ENCODE results near the gene YPEL5. TPM values are rescaled to one million over a fixed set of nuclear protein-coding genes. Genes with fewer than 3 reads are reported as not detected.

YPEL5 gene
- total and polyA plus RNA-seq, 12 donors = 35.5 to 88.8 (median 68.3) TPM

DNA sequence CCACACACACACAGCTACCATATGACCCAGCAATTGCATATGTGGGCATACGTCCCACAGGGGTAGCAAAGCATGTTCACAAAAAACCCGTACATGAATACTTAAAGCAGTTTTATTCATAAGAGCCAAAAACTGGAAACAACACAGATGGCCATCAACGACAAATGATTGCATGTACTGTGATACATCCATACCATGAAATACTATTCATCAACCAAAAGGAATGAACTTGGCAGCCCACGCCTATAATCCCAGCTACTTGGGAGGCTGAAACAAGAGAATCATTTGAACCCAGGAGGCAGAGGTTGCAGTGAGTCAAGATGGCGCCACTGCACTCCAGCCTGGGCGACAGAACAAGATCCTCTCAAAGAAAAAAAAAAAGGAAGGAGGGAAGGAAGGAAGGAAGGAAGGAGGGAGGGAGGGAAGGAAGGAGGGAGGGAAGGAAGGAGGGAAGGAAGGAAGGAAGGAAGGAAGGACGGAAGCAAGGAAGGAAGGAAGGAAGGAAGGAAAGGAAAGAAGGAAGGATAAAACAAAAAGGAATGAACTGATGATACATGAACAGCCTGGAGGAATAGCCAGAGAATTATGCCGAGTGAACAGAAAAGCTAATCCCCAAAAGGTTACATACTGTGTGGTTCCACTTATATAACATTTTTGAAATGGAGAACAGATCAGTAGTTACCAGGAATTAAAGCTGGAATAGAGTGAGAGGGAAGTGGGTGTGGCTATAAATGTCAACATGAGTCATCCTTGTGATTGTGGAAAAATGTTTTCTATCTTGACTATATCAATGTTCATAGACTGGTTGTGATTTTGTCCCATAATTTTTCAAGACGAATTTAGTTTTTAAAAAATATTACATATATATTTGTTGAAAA, 19.6 kb upstream of the YPEL5 start:
- ATAC-seq (no peak), DNase-seq (no peak)
- intact Hi-C loops (cut with DNase I) = no loop called here
- TF ChIP-seq, protein P1, sequence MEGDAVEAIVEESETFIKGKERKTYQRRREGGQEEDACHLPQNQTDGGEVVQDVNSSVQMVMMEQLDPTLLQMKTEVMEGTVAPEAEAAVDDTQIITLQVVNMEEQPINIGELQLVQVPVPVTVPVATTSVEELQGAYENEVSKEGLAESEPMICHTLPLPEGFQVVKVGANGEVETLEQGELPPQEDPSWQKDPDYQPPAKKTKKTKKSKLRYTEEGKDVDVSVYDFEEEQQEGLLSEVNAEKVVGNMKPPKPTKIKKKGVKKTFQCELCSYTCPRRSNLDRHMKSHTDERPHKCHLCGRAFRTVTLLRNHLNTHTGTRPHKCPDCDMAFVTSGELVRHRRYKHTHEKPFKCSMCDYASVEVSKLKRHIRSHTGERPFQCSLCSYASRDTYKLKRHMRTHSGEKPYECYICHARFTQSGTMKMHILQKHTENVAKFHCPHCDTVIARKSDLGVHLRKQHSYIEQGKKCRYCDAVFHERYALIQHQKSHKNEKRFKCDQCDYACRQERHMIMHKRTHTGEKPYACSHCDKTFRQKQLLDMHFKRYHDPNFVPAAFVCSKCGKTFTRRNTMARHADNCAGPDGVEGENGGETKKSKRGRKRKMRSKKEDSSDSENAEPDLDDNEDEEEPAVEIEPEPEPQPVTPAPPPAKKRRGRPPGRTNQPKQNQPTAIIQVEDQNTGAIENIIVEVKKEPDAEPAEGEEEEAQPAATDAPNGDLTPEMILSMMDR (IDR thresholded peaks at IDR 0.05) = no peak
- Histone ChIP-seq H3K4me3 (no peak overlapping the region), H3K27ac (no peak overlapping the region), H3K9me3 (peaks cover 0 to 9% (median 0%) of the 10 kb centered on the region in 11 donors), H3K27me3 (peaks cover 0 to 3% (median 0%) of the 10 kb centered on the region in 7 donors), H3K4me1 (no peaks in the 10 kb centered on the region), H3K36me3 (no peaks in the 10 kb centered on the region)
- 81 to 84% methylated on average over 9 of the region's 9 CpGs for WGBS, 2 donors

DNA sequence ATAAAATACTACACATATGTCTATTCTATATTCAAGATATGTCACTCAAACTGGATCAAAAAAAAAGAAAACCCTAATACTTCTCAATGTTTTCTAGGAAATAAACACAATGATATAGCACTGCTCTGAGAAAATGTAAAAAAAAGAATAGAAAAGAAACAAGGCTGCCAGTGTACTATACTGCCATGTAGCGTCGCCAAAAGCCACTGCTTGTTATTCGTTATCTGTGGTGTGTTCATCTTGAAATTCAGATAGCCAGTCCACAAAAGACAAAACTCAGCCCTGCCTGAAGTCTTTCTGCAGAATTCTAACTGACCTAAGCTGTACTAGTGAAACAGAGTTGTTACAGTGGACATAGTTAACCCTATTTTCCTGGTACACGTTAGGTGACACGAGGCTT, 12.2 kb upstream of the YPEL5 start:
- intact Hi-C loops (cut with DNase I) = no loop called here
- no peaks in the 10 kb centered on the region for H3K9me3 ChIP-seq
- H3K36me3 ChIP-seq = no peaks in the 10 kb centered on the region
- no peak overlapping the region for H3K4me3 ChIP-seq
- TF ChIP-seq, protein P1 (IDR thresholded peaks at IDR 0.05) = no peak
- 74 to 79% methylated on average over 5 of the region's 5 CpGs for whole genome bisulfite sequencing, 2 donors
- peaks cover 0 to 11% (median 0%) of the 10 kb centered on the region in 7 donors for H3K27me3 ChIP-seq
- no peak for DNase-seq
- H3K4me1 ChIP-seq = no peaks in the 10 kb centered on the region
- ATAC-seq = no peak
- H3K27ac ChIP-seq = no peak overlapping the region

DNA sequence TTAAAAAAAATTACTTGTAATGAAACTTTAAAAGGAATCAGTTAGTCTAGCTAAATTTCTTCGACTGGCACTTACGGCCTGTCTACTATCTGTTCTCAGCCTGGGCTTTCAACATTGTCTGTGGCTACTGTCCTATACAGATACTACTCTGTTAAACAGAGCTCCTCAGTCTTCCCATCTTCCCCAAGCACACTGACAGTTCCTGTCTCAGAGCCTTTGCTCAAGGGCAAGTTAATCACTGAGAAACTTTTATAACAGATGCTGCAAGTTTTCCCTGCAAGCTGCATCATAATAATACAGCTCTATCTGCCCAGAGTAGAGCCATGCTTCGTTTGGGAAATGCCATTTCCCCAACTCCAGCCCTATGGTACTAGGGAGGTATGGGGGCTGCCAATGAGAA, 11.3 kb upstream of the YPEL5 start:
- no peak overlapping the region for H3K4me3 ChIP-seq
- H3K27ac ChIP-seq = no peak overlapping the region
- H3K4me1 ChIP-seq = no peaks in the 10 kb centered on the region
- TF ChIP-seq, protein P1 (IDR thresholded peaks at IDR 0.05) = no peak
- ATAC-seq = no peak
- DNase-seq = no peak
- WGBS, 2 donors = 69 to 73% methylated on average over 3 of the region's 3 CpGs
- peaks cover 0 to 11% (median 0%) of the 10 kb centered on the region in 7 donors for H3K27me3 ChIP-seq
- H3K36me3 ChIP-seq = no peaks in the 10 kb centered on the region
- H3K9me3 ChIP-seq = no peaks in the 10 kb centered on the region
- intact Hi-C loops (cut with DNase I) = no loop called here

DNA sequence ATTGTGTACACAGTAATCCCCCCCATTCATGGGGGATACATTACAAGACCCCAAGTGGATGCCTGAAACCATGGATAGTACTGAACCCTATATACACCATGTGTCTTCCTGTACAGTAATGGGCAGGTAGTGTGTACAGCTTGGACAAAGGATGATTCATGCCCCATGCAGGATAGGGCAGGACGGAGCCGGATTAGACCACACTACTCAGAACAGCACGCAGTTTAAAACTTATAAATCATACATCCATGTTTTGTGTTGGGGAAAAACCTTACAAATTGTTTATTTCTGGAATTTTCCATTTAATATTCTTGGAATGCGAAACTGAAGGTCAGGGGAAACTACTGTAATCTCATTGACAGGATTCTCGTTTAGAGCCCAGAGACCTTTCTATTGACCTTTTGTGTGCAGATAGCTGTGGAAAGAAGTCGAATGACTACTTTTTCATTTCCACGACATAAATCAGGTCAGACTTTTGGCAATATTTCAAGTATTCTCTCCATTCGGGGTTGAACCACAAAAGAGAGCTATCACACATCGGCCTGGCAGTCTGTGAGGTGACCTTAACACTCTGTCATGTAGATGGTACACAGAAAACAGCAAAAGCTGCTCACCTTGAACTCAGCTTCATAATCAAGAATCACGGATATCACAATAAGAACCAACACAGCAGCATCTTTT, 9.9 kb upstream of the YPEL5 start:
- no peak for DNase-seq
- TF ChIP-seq, protein P1 (IDR thresholded peaks at IDR 0.05) = no peak
- 67 to 73% methylated on average over 10 of the region's 10 CpGs for WGBS, 2 donors
- no peak for ATAC-seq
- no peaks in the 10 kb centered on the region for H3K36me3 ChIP-seq
- no peak overlapping the region for H3K27ac ChIP-seq
- H3K9me3 ChIP-seq = no peaks in the 10 kb centered on the region
- no peaks in the 10 kb centered on the region for H3K4me1 ChIP-seq
- no peak overlapping the region for H3K4me3 ChIP-seq
- intact Hi-C loops (cut with DNase I) = no loop called here
- peaks cover 0 to 11% (median 0%) of the 10 kb centered on the region in 7 donors for H3K27me3 ChIP-seq

Measured in heart right ventricle (tissue), 16 donors.